Activated CD4-positive, CD25-positive, alpha-beta regulatory T cell (primary cell): ENCODE measurements around the gene NOTCH4.
A peak's percentile ranks its signal among the peaks of the same experiment; 100 is the strongest.

ENCODE experiments used
- DNase-seq, 4 experiments: peaks; one replicate each; lab custom pipeline; 2025; lab: John Stamatoyannopoulos, UW

Gene NOTCH4

DNA sequence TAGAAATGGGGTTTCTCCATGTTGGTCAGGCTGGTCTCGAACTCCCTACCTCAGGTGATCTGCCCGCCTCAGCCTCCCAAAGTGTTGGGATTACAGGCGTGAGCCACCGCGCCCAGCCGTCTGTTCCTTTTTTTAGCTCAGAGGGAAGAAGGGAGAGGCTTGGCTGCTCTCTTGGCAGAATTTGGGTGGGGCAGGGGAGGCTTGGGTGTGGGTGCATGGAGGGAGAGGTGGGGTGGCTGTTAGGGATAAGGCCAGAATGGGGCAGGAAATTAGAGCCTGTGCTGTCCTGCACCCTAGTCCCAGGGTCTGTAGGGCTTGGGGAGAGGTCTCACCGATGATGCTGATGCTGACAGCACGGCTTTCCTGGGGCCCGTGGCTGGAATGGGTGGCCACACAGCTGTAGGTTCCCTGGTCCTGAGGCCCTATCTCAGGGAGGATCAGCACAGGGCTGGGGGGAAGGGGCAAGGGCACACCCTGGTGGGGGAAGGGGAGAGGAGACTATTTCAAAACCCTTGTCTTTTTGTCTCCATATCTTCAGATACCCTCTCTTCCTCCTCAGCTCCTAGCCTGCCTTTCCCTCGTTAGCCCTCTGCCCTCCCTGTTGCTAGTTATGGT lies 41.8 kb downstream of the NOTCH4 start:
- DNase-seq = no peak

DNA sequence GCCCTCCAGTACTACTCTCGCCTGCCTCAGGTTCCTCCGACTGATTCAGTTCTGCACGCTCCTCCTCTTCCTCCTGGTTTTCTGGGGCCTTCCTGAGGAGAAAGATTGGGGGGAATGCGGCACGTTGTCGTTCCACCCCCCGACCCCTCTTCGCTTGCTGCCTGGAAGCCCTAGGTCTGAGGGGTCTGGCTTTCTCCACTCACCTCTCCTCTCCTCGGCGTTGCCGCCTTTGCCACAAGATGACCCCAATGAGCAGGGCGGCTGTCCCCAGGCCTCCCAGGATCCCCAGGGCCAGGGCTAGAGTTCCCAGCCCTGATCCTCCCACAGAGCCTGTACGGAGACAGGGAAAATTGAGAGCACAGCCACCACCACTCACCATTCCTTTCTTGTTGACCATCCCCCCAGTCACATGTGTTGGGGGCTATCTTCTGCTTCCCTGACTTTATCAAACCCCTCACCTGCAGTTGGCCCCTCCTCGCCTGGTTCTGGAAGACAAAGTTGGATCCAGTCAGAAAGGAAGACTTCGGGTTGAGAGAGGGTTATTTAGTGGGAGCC lies 42.6 kb downstream of the NOTCH4 start:
- no peak for DNase-seq

DNA sequence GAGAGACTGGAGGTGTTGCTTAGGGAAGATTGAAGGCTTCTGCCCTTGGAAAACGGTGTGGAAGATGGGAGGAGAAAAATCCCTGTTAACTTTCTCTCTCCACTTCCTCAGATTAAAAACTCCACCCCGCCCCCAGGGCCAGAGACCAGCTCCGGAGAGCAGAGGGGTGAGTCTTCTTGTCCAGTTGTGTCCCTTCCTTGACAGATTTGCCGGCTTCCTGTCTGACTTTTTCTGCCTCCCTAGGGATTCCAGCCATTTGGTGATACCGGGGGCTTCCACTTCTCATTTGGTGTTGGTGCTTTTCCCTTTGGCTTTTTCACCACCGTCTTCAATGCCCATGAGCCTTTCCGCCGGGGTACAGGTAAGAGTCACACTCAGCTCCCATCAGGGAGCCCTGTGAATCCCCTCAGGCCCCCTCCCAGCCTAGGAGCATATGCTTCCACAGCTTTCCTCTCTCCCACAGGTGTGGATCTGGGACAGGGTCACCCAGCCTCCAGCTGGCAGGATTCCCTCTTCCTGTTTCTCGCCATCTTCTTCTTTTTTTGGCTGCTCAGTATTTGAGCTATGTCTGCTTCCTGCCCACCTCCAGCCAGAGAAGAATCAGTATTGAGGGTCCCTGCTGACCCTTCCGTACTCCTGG lies 44.0 kb downstream of the NOTCH4 start:
- no peak for DNase-seq

DNA sequence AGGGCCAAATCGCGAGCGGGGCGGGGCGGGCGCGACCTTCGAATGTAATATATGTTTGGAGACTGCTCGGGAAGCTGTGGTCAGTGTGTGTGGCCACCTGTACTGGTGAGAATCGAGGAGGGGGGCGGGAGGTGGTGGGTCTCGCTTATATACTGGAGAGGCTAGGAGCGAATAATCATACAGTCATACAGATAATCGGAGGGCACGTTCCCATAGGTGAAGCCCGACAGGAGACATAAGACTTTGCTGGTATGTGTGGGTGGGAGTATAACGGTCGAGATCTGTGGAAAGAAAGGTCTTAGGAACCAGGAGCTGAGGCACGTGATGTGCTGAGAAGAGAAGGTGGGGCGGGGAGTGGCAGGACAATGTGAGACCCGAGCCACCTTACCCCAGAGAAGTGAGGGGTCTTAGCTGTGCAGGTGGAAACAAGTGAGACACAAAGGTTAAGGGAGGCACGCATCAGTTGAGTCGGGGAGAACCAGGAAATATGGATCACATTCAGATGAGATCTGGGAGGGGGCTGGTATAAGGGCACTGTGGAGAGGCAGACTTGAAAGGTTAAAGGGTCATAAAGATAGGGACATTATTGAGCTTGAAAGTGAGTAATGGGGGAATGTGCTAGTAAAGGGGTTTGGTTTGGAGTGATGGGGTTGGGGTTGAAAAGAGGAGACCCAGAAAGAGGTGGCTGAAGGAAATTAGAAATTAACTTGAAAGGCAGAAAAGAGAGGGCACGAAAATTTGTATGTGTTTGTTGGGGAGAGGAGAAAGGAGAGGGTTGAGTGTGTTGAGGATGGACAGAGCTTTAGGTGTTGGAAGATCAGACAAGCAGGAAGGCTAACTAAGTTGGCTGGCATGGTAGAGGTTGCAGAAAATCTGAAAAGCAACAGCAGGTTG lies 45.1 kb downstream of the NOTCH4 start:
- no peak for DNase-seq

DNA sequence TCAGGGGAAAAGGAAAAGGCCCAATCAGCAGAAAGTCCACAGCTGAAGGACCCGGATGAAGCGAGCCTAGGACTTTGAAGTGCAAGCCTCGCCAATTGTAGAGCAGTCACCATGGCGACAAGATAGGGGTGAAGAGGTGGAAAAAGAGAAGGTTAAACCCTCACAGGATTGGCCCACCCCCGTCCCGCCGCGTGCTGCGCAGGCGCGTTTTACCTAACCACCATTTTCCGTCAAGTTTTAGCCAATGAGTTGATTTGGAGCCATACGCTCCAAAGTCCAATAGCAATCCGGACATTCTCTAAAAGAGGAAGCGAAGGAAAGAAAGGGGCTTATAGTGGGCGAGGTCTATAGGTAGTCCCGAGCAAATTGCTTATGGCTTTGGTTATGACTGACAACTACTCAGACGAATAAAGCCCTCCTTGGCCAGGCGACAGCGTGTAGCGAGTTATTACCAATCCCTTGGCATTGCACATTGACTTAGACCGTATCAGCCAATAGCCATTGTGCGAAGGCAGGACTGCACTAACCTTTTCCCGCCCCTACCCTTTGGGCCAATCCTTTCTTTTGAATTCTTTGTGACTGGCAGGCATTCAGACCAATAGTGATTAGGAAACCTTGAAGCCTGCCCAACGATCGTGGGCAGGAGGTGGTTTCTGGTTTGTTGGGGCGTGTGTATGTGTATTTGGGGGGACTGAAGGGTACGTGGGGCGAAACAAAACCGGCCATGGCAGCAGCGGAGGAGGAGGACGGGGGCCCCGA lies 45.9 kb downstream of the NOTCH4 start, which contains the start of gene RNF5:
TSS of gene RNF5 (plus strand) at position 618 of the 759 bp plus-strand sequence. CDS start at position 725, 107 bp downstream.
- DNase-seq = peak; percentile 75 to 89 (median 83)

DNA sequence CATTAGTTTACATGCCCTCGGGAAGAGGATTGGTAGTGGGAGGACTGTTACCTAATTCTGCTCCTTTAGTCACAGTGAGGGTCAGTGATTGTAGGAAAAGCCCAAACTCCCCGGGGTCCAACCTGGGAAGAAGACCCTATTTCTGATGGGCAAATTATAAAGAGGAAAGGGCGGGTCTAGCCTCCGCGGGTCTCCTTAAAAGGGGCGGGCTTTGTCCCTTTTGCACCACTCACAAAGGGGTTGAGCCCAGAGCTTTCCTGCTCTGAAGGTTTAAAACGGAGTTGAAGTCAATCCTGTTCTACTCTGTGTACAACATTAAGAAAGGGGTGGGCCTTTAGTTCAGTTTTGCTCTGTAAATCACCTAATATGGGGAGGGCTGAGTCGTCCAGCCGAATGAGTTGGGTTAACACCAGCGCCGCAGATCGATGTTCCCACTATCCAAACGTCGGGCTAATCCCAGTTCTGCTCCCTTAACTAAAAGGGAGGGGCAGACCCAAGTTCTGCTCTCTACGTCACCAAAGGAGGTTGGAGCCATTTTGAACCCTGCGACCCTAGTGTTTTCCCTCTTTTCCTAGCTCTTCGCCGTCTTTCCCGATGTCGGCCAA lies 46.6 kb downstream of the NOTCH4 start:
- DNase-seq = no peak

DNA sequence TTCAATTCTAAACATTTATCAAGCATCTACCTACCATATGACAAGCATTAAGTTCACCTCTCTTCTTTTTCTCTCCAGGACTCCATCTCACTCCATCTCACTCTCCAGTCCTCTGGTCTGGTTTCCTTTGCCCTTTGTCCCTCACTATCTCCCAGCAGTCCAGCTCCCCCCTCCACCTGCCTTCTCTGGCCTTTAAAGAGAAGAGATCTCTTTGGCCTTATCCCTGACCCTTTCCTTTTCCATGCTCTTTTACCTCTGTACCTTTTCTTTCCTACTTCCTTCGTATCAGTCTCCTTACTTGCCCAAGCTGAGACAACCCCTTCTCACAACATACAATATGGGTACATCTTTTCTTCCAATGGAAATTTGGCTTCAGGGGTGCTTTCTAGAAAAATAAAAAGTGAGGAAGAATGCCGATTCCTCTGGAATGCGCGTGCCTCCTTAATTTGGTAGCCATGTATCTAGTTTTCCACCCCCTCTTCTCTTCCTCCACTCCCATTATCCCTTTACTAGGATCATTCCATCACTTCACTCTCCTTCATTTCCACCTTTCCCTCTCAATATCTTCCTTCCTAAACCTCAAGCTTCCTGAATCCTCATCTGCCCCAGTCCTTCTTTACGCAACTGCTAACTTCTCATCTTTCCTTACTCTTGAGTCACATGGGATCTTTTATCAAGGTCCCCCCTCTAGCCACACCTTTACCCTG lies 47.2 kb downstream of the NOTCH4 start:
- DNase-seq = no peak

DNA sequence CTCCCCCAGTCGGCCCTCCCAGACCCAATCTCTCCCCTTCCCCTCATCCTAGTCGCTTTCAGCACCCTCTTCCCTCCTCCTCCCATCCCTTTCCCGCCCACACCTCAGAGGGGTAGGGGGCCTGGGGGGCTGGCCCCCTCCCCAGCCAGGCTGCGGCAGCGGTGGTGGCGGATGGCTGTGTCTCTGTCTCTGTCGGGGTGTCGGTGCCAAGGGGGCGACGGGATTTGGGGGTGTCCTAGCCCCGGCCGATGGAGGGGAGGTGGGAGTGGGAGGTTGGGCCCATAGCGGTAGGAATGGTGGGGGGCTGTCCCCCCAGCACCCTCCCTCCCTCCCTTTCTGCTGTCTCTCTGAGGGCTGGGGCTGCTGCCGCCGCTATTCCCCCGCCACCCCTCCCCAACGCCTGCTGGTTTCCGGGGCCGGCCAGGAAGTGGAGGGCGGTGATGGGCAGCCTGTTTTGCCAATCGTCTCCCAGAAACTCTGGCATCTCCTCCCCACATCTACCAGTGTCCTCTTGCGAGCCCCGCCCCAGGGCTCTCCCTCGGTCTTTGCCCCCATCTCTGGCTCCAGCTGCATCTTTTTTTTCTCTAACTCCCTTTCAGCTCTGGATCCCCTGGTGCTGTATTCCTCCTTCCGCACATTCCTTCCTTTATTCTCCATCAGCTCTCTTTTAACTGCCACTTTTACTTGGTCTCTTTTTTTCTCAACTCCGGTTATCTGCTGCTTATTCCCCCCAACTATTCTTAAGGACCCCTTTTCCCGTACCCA lies 48.0 kb downstream of the NOTCH4 start, which contains the start of gene AGPAT1:
TSS of gene AGPAT1 (minus strand) at position 374 of the 765 bp plus-strand sequence. CDS start 4,588 bp downstream, outside the sequence.
- peak; percentile 86 to 94 (median 90) for DNase-seq

DNA sequence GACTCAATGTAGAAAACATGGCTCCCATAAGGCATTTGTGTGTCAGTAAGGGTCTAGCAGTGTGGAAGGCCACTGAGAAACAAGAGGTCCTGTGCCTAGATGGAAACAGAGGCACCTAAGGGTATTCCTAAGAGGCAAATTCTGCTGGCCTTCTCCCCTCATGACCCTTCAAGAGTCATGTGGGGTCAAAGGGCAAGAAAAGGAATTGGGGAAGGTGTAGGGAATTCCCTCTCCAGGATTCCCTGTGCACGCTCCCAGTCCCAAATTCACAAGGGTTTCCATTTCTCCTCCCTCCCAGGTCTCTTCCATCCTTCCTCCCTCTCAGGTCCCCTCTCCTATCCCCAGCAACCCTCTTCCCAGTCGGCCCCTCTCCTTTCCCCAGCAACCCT lies 48.6 kb downstream of the NOTCH4 start:
- DNase-seq = no peak

DNA sequence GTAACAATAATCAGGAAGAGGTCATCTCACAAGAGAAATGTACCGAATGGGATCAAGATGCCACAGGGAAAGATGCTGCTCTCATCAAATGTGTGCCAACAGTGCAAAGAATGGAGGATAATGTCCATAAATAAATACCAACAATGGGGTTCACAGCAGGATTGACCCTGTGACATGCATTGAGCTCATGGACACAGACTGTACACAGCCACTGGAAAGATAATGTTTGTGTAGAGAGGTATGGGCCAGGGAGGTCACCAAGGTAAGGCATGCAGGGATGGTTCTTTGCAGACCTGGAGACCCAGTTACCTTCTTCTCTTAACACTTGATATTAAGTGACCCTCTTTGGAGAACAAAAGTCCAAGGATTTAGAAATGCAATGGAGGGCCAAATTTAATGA lies 49.5 kb downstream of the NOTCH4 start:
- DNase-seq = no peak

DNA sequence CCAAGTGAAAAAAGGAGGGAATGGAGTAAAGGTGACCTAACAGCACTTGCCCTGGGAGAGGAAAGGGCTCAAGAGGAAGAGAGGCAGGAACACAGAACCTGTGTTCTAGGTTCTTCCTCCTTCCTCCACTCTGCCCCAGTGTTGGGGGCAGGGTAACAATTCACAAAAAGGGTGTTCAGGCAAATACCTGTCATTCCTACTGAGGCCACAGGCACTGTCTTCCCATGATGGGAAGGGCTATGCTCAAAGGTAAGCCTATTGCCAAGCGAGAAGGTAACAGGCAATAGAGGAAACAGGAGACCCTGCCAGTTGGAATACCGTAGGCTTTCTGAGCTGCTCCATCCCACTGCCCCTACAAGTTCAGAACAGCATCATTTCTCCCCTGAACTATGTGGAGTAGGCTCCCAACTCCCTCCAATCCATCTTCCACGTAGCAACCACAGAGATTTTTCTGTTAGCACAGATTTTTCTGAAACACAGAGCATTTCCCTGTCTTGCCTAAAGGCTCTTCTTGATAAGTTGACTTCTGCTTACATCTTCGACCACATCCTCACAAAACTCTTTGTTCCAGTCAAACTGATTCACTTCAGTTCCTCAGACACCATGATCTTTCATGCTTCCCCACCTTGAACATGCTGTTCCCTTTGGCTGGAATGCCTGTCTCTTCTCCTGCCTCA lies 50.7 kb downstream of the NOTCH4 start:
- DNase-seq = no peak

DNA sequence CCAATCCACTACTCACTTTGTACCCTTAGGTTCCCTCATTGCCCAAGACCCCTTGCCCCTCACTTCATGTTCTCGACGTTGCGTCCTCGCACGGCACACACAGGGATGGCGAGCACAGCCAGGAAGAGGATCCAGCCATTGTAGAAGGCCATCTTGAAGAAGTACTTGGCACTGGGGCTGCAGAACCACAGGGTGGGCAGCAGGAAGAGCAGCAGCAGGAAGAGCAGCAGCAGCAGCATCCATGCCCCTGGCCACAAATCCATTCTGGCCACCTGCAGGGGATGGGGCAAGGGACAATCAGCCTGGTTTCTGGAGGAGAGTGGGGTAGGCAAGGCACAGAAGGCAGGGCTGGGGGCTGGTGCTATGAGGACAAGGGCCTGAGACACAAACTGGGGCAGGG lies 52.6 kb downstream of the NOTCH4 start:
- DNase-seq = no peak

DNA sequence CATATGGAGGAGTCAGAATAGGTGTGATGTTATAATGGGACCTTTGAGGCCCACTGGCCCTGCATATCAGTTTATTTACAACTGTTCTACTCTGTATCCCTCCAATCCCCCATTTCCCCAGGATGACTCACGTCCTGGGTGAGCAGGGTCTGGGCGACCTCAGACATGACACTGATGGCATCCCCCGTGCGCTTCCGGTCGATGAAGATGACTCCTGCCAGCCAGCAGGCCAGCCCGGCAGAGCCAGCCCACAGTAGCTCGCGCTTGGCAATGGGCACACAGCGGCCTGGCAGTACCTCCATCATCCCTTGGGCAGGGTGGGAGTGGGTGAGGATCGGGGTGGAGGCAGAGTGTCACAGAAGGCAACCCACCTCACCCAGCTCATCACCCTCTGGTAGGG lies 53.6 kb downstream of the NOTCH4 start:
- DNase-seq = no peak

DNA sequence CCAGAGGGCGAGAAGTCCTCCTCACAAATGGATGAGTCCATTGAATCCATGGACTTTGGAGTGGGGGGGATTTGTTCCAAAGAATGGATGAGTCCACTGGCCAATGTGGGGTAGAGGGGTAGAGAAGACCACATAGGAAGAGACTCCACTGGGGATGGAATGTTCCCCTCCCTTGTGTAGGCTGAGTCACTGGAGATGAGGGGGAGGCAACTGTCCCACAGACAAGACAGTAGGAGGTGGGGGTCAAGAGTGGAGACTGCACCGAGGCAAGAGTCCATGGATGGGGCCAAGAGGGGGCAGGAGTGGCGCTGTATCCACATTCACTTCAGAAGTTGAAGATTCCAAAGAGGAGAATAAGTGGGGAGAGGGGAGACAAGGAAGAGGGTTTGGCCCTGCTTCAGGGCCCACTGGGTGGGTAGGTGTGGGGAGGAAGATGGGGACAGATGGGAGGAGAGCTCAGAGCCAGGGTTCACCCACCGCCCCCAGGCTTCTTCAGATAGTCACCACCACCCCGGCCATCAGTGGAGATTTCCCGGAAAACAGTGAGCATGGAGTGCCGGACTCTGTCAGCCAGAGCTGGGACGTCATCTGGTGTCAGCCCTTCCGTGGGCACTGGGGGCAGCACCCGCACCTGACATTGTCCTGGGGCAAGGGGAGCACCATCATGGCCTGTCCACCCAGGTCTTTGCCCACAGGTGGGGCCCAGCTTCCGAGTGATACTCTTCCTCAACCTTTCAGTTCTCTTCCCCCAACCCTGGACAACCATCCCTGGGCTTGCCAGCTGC lies 54.9 kb downstream of the NOTCH4 start:
- no peak for DNase-seq

DNA sequence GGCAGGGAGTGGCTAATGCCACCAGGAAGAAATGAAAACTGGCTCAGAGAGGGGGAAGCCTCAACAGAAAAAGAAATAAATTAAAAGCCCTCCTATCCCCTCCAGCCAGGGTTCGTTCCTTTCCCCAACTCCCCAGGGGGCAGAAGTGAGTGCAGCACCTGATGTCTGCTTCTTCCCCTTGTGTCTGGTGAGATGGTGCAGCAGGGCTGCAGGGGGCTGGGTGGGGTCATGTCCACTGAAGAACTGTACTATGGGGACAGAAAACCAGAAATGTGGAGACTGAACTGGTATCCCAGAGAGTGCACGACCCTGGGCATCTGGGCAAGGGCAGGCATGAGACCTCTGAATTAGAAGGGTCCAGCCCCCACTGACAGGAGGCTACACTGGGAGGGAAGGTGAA lies 55.5 kb downstream of the NOTCH4 start:
- no peak for DNase-seq

DNA sequence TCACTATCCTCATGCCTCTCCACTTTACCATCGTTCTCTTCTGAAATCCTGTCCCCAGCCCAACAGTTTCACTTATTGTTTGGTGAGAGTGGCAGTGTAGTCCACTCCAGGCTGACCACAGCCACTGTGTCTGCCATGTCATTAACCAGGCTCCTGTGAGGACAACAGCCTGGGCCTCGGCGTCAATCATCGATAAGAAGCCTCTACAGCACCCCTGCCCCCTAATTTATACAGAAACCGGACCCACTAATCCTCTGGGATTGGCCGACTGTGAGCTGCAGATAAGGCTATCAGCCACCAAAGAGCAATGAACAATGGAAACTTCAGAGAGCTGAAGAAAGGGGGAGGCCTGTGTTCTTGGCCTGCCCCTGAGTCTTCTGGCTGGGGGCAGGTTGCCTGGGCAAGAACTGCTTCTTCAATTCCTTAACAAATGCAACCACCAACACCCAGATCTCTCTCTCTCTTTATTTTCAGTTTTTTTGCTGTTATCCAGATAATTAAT lies 56.1 kb downstream of the NOTCH4 start:
- DNase-seq = no peak

DNA sequence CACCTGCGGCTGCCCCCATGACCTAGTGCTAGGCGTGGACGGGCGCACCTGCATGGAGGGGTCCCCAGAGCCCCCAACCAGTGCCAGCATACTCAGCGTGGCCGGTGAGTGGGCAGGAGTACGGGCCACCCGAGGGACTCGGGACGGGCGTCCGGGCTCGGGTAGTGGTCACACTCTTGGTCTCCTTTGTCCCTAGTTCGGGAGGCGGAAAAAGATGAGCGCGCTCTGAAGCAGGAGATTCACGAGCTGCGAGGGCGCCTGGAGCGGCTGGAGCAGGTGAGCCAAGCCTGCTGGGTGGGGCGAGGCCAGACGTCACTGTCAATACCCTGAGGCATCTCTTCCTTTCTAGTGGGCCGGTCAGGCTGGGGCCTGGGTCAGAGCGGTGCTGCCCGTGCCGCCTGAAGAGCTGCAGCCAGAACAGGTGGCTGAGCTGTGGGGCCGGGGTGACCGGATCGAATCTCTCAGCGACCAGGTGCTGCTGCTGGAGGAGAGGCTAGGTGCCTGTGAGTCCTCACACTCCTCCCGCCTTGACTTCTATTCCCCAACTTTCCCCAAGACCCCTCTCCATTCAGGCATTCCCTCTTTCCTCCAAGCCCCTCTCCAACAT lies 56.6 kb downstream of the NOTCH4 start:
- DNase-seq = no peak
